ENCODE results near the gene GCG.

Gene GCG

DNA sequence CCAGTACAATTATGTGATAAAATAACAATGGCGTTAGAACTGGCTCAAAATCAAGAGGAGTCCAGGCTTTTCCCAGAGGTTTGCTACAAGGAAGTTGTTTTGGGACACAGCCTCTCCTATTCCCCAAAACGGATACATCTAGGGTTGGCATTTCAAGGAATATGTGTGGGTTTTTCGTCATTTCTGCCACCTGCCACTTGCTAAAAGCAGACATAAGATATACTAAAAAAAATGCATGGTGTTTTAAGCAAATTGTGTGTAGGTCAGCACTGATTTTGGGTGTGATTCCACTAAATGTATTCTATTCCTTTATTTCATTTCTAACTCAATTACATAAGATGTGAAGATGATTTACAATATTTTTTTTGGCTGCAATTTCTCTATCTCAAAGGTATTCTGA is 36.4 kb upstream of the GCG start:
- Histone ChIP-seq H3K27ac (replicated peaks) (no peak overlapping the region), H3K27me3 (ENCODE audit: insufficient read depth, poor library complexity, severe bottlenecking) (peaks cover 3% of the 10 kb centered on the region), H3K4me3 (replicated peaks; ENCODE audit: insufficient read depth, low read length) (no peak overlapping the region)
- no peak for DNase-seq (ENCODE audit: low read depth in 1 of 2, low spot score in 1 of 2)
- TF ChIP-seq POLR2AphosphoS5 (IDR thresholded peaks at IDR 0.05; ENCODE audit: low read depth): no peak
- TF ChIP-seq SPI1 (IDR thresholded peaks at IDR 0.05; ENCODE audit: borderline replicate concordance, low read depth): no peak
- no peak for TF ChIP-seq GABPA (IDR thresholded peaks at IDR 0.05; ENCODE audit: low read depth)
- TF ChIP-seq, protein P1, sequence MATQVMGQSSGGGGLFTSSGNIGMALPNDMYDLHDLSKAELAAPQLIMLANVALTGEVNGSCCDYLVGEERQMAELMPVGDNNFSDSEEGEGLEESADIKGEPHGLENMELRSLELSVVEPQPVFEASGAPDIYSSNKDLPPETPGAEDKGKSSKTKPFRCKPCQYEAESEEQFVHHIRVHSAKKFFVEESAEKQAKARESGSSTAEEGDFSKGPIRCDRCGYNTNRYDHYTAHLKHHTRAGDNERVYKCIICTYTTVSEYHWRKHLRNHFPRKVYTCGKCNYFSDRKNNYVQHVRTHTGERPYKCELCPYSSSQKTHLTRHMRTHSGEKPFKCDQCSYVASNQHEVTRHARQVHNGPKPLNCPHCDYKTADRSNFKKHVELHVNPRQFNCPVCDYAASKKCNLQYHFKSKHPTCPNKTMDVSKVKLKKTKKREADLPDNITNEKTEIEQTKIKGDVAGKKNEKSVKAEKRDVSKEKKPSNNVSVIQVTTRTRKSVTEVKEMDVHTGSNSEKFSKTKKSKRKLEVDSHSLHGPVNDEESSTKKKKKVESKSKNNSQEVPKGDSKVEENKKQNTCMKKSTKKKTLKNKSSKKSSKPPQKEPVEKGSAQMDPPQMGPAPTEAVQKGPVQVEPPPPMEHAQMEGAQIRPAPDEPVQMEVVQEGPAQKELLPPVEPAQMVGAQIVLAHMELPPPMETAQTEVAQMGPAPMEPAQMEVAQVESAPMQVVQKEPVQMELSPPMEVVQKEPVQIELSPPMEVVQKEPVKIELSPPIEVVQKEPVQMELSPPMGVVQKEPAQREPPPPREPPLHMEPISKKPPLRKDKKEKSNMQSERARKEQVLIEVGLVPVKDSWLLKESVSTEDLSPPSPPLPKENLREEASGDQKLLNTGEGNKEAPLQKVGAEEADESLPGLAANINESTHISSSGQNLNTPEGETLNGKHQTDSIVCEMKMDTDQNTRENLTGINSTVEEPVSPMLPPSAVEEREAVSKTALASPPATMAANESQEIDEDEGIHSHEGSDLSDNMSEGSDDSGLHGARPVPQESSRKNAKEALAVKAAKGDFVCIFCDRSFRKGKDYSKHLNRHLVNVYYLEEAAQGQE (IDR thresholded peaks at IDR 0.05; ENCODE audit: insufficient replicate concordance, low read depth): no peak
- TF ChIP-seq, protein P2, sequence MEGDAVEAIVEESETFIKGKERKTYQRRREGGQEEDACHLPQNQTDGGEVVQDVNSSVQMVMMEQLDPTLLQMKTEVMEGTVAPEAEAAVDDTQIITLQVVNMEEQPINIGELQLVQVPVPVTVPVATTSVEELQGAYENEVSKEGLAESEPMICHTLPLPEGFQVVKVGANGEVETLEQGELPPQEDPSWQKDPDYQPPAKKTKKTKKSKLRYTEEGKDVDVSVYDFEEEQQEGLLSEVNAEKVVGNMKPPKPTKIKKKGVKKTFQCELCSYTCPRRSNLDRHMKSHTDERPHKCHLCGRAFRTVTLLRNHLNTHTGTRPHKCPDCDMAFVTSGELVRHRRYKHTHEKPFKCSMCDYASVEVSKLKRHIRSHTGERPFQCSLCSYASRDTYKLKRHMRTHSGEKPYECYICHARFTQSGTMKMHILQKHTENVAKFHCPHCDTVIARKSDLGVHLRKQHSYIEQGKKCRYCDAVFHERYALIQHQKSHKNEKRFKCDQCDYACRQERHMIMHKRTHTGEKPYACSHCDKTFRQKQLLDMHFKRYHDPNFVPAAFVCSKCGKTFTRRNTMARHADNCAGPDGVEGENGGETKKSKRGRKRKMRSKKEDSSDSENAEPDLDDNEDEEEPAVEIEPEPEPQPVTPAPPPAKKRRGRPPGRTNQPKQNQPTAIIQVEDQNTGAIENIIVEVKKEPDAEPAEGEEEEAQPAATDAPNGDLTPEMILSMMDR (IDR thresholded peaks at IDR 0.05; ENCODE audit: insufficient read depth, low read length): no peak

DNA sequence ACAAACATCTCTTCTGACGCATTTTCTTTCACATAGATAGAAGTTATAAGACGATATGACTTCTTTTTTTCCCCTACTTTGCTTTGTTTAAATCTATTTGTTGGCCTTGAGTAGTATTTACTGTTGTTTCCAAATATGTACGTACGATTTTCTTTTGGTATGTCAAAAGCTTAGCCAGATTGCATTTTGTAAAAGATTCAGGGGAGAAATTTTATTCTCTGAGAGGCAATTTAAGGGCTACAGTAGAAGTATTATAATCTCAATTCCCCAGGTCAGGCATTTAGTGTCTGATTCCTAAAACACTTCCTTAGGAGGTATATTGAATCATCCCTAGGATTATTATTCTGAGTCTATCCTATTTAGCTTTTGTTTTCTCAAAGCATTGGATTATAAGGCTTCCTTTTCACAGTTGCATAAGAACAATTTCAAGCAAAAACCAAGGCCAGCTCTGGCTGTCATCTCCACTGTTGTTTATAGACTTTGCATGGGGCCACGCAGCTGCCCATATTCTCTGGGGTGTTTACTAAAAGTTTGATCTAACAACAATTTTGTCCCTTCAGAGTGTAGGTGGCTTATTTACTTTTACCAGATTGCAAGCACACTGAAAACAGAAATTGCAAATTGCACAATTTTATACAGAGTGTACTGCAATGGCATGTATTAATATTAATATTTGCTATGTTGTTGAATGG is 33.6 kb upstream of the GCG start:
- no peaks in the 10 kb centered on the region for H3K27me3 ChIP-seq (ENCODE audit: insufficient read depth, poor library complexity, severe bottlenecking)
- H3K27ac ChIP-seq (replicated peaks): no peak overlapping the region
- DNase-seq (ENCODE audit: low read depth in 1 of 2, low spot score in 1 of 2): no peak
- TF ChIP-seq, protein P2 (IDR thresholded peaks at IDR 0.05; ENCODE audit: insufficient read depth, low read length): no peak
- TF ChIP-seq, protein P1 (IDR thresholded peaks at IDR 0.05; ENCODE audit: insufficient replicate concordance, low read depth): no peak
- TF ChIP-seq POLR2AphosphoS5 (IDR thresholded peaks at IDR 0.05; ENCODE audit: low read depth) (no peak), GABPA (IDR thresholded peaks at IDR 0.05; ENCODE audit: low read depth) (no peak), SPI1 (IDR thresholded peaks at IDR 0.05; ENCODE audit: borderline replicate concordance, low read depth) (no peak)
- H3K4me3 ChIP-seq (replicated peaks; ENCODE audit: insufficient read depth, low read length): no peak overlapping the region

DNA sequence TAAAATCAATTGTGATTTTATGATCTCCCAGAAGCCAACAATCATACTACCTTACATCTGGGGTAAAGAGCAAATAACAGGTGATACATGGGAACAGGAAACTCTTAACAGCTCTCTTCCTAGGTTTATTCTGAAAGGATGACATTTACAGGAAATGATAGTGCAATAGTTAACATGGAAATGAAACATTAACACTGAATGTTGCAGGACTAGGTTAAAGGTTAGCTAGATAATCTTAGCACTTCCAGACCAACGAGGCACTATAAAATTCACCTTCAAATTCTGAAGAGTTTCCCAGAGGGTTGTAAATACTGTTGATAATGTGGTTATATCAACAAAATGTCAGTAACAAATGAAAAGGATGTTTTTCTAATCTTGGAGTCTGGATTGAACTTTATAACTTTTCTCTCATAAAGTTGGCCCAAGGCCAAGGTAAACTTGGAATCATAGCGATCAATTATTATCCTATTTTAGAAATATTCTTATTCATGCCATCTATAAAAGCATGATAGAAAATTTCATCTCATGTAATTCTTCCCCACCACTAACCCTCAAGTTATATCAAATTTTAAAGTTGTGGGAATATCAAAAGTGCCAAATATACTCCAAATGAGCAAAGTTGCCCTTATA is 32.9 kb upstream of the GCG start:
- no peak for DNase-seq (ENCODE audit: low read depth in 1 of 2, low spot score in 1 of 2)

More for the DNA sequence above, 32.9 kb upstream of the GCG start:
- Histone ChIP-seq H3K27ac (replicated peaks) (no peak overlapping the region), H3K4me3 (replicated peaks; ENCODE audit: insufficient read depth, low read length) (no peak overlapping the region), H3K27me3 (ENCODE audit: insufficient read depth, poor library complexity, severe bottlenecking) (no peaks in the 10 kb centered on the region)
- TF ChIP-seq, protein P2 (IDR thresholded peaks at IDR 0.05; ENCODE audit: insufficient read depth, low read length): no peak
- TF ChIP-seq GABPA (IDR thresholded peaks at IDR 0.05; ENCODE audit: low read depth): no peak
- TF ChIP-seq, protein P1 (IDR thresholded peaks at IDR 0.05; ENCODE audit: insufficient replicate concordance, low read depth): no peak
- TF ChIP-seq SPI1 (IDR thresholded peaks at IDR 0.05; ENCODE audit: borderline replicate concordance, low read depth): no peak
- no peak for TF ChIP-seq POLR2AphosphoS5 (IDR thresholded peaks at IDR 0.05; ENCODE audit: low read depth)
